Brain microvascular endothelial cell (primary cell): Measurements from ENCODE around the gene USH2A.

ENCODE experiments used
- DNase-seq: peaks from one replicate; pipeline ENCODE4 v3.0.0-alpha.2; 2020
- H3K27ac ChIP-seq: fragments of 250-450 bp; sonication (Bioruptor Pico); 2 replicates; pipeline ENCODE4 v1.5.1; 2020; ENCODE audit warnings: mild to moderate bottlenecking, moderate library complexity
- H3K27me3 ChIP-seq: fragments of 250-450 bp; sonication (Bioruptor Pico); replicated peaks from 2 replicates; pipeline ENCODE4 v1.5.1; 2020; ENCODE audit warnings: mild to moderate bottlenecking
- H3K36me3 ChIP-seq: fragments of 250-450 bp; sonication (Bioruptor Pico); replicated peaks from 2 replicates; pipeline ENCODE4 v1.5.1; 2020; ENCODE audit warnings: mild to moderate bottlenecking
- H3K4me3 ChIP-seq: 2 replicates; pipeline ENCODE4 v1.5.1; 2011; ENCODE audit warnings: low read depth, mild to moderate bottlenecking, control low read depth, low read length, moderate library complexity
- CTCF ChIP-seq: IDR thresholded peaks from 2 replicates; pipeline ENCODE4 v1.5.1; 2011; ENCODE audit warnings: low read depth, mild to moderate bottlenecking, moderate library complexity, low read length, control low read depth, inconsistent platforms; ENCODE audit errors: missing control alignments
- in situ Hi-C: cut with HindIII; loops from 2 replicates; pipeline ENCODE4 v1.10.0; 2017; ENCODE audit warnings: low sequenced_read_pairs, low pct_ligation_motif_present

Gene USH2A

DNA sequence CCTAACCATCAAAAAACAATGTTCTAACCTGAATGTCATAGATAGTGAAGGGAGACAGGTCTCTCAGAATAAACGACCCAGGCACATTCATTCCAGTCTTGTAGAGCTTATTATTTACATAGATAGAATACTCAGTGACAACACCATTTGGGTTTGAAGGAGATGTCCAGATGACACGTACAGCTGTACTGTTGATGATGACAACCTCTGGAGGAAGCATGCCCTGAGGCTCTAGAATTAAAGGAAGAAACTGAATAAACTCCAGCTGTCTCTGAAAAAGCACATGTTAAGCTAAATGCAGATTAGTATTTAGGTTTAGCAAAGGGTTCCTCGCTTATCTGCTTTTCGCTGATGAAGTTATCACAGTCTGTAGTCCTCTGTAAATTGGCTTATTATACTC lies 579.0 kb downstream of the USH2A start:
- in situ Hi-C loops, result no loop called here
- Histone ChIP-seq H3K27me3 (no peaks in the 10 kb centered on the region), H3K36me3 (no peaks in the 10 kb centered on the region), H3K4me3 (no peak overlapping the region), H3K27ac (no peak overlapping the region)
- TF ChIP-seq CTCF, result no peak
- DNase-seq, result no peak

DNA sequence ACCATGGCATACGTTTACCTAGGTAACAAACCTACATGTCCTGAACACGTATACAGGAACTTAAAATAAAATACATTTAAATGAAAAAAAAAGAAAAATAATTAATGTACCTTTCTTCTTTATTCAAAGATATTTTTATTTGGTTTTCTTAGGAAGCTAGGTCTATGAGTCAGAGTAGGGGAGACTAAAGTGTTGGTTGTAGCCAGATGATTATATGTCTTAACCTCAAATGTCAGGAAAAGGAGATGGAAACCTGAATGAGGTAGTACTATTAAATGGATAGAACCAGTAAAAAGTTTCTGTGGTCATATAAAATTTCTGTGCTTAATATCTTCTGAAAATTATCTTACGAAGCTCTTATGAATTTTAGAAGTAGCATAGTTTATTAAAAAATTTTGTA lies 580.3 kb downstream of the USH2A start:
- Histone ChIP-seq H3K4me3 (no peak overlapping the region), H3K36me3 (no peaks in the 10 kb centered on the region), H3K27me3 (no peaks in the 10 kb centered on the region), H3K27ac (no peak overlapping the region)
- TF ChIP-seq CTCF, result no peak
- in situ Hi-C loops, result no loop called here
- DNase-seq, result no peak

DNA sequence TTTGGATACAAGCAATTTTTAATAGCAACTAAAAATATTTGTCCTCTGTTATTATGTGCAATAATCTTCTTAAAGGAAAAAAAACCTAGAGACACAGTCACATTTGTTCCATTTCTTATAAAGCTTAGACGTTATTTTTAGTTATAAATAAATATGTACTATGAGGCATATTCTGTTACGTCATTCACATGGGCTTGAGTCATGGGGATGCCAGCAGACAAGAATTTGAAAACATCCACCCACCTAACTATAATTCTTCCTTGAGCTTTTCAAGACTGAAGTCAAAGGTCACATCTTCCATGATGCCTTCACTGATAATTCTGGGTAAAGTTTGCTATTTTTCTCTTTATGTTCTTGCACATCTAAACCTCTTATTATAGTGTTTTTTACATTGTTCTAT lies 587.3 kb downstream of the USH2A start:
- Histone ChIP-seq H3K27ac (no peak overlapping the region), H3K36me3 (no peaks in the 10 kb centered on the region), H3K27me3 (no peaks in the 10 kb centered on the region), H3K4me3 (no peak overlapping the region)
- in situ Hi-C loops, result no loop called here
- TF ChIP-seq CTCF, result no peak
- DNase-seq, result peak; percentile 35

GRCh38 chr1:215833941-215834729 lies 589.1 kb downstream of the USH2A start:
- in situ Hi-C loops, result no loop called here
- DNase-seq, result no peak

DNA sequence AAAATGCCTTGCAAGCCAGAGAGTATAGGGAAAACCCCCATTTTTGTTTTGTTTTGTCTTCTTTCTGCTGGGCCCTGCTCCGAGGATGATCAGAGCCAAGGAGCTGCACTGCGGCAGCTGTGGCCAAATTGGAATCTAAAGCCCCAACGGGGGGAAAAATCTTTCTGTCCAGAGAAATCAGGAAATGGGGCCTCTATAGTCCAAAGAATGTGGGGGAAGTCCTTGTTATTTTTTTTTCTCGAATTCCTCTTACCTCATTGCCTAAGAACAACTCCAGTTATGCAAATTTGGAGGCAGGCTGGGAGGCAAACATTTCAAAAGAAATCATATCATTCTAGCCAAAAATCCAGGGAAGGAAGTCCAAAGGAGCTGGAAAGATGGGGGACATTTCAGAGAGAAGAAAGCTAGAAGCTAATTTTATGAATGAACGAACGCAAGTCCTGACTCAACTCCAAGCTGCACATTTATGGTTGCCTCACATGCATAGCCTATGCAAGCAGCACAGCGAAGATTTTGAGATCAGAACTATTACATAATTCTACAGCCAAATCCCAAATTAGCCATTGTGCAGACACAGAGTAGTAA lies 592.9 kb downstream of the USH2A start:
- TF ChIP-seq CTCF, result no peak
- H3K27me3 ChIP-seq, result no peaks in the 10 kb centered on the region
- H3K27ac ChIP-seq, result no peak overlapping the region
- in situ Hi-C loops, result no loop called here
- DNase-seq, result no peak
- H3K36me3 ChIP-seq, result no peaks in the 10 kb centered on the region
- H3K4me3 ChIP-seq, result no peak overlapping the region

More at GRCh38 chr1:215833941-215834729, 589.1 kb downstream of the USH2A start:
- no peak for TF ChIP-seq CTCF
- Histone ChIP-seq H3K36me3 (no peaks in the 10 kb centered on the region), H3K27me3 (no peaks in the 10 kb centered on the region), H3K27ac (no peak overlapping the region), H3K4me3 (no peak overlapping the region)
